RWPE1 (cell line): ENCODE data around the gene FOXD1.

Source experiments
- CTCF ChIA-PET: fragments of 350-600 bp; sonication (Branson Sonifier 250); formaldehyde crosslinking; extraction: SDS; loops from one replicate; lab custom pipeline; 2021; lab: Yijun Ruan, JAX
- POLR2A ChIA-PET: fragments of 400-600 bp; formaldehyde crosslinking; extraction: SDS; loops from one replicate; lab custom pipeline; 2020; ENCODE audit warnings: antibody characterized with exemption; ENCODE audit not compliant: low non-redundant PET; lab: Yijun Ruan, JAX
- DNase-seq: peaks from one replicate; pipeline ENCODE4 v3.0.0; 2012; ENCODE audit warnings: low spot score
- H3K27ac ChIP-seq: fragments of 450-650 bp; 2 replicates; pipeline ENCODE4 v1.5.1; 2017
- TF ChIP-seq, protein P1 (sequence below): fragments of 450-650 bp; conservative IDR thresholded peaks from 2 replicates; pipeline ENCODE4 v1.5.1; 2017; ENCODE audit warnings: low read depth, mild to moderate bottlenecking

The FOXD1 gene

GRCh38 chr5:73454379-73455036, 5.9 kb upstream of the FOXD1 start:
- ChIA-PET CTCF (interaction anchor here (0.5 to 2.6 kb wide), 30 partner anchors 9 to 1106 kb away, joined by 3 to 20 read pairs (median 3); partner anchors contain the start of gene BTF3), POLR2A (no interaction called here)
- no peak overlapping the region for H3K27ac ChIP-seq
- TF ChIP-seq, protein P1, sequence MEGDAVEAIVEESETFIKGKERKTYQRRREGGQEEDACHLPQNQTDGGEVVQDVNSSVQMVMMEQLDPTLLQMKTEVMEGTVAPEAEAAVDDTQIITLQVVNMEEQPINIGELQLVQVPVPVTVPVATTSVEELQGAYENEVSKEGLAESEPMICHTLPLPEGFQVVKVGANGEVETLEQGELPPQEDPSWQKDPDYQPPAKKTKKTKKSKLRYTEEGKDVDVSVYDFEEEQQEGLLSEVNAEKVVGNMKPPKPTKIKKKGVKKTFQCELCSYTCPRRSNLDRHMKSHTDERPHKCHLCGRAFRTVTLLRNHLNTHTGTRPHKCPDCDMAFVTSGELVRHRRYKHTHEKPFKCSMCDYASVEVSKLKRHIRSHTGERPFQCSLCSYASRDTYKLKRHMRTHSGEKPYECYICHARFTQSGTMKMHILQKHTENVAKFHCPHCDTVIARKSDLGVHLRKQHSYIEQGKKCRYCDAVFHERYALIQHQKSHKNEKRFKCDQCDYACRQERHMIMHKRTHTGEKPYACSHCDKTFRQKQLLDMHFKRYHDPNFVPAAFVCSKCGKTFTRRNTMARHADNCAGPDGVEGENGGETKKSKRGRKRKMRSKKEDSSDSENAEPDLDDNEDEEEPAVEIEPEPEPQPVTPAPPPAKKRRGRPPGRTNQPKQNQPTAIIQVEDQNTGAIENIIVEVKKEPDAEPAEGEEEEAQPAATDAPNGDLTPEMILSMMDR: peak; percentile 97
- peak; percentile 67 for DNase-seq

GRCh38 chr5:73452215-73452614, 3.6 kb upstream of the FOXD1 start:
- TF ChIP-seq, protein P1: no peak
- ChIA-PET CTCF (no interaction called here), POLR2A (no interaction called here)
- no peak for DNase-seq
- H3K27ac ChIP-seq: no peak overlapping the region

GRCh38 chr5:73451224-73452130, 2.9 kb upstream of the FOXD1 start:
- no peak overlapping the region for H3K27ac ChIP-seq
- CTCF ChIA-PET: interaction anchor here (0.6 to 2.3 kb wide), 72 partner anchors 9 to 1658 kb away, joined by 3 to 113 read pairs (median 4); partner anchors contain the start of genes BTF3 and TMEM171
- POLR2A ChIA-PET: interaction anchor here (0.6 kb wide), 1 partner anchor 235 kb away, joined by 12 read pairs; no protein-coding TSS in a partner anchor
- TF ChIP-seq, protein P1: peak; percentile 99
- peak; percentile 65 for DNase-seq

GRCh38 chr5:73450672-73451223, 2.2 kb upstream of the FOXD1 start:
- DNase-seq: no peak
- no peak overlapping the region for H3K27ac ChIP-seq
- TF ChIP-seq, protein P1: no peak
- ChIA-PET POLR2A (interaction anchor here (0.6 kb wide), 1 partner anchor 235 kb away, joined by 12 read pairs; no protein-coding TSS in a partner anchor), CTCF (interaction anchor here (0.6 to 2.3 kb wide), 54 partner anchors 8 to 1659 kb away, joined by 3 to 113 read pairs (median 4); partner anchors contain the start of genes BTF3 and TMEM171)

GRCh38 chr5:73450137-73450536, 1.6 kb upstream of the FOXD1 start:
- DNase-seq: no peak
- no peak overlapping the region for H3K27ac ChIP-seq
- ChIA-PET POLR2A (no interaction called here), CTCF (interaction anchor here (1.8 to 2.3 kb wide), 4 partner anchors 85 to 278 kb away, joined by 4 to 113 read pairs (median 6); no protein-coding TSS in a partner anchor)
- TF ChIP-seq, protein P1: no peak
